Activated naive CD8-positive, alpha-beta T cell (primary cell): Measurements from ENCODE around the gene CABYR.
A peak's percentile ranks its signal among the peaks of the same experiment; 100 is the strongest.

Experiments used
- H3K27ac Mint-ChIP-seq: one replicate; pipeline ENCODE4 v1.8.0; 2021; ENCODE audit warnings: mixed read lengths
- H3K27me3 Mint-ChIP-seq: one replicate; pipeline ENCODE4 v1.8.0; 2021; ENCODE audit warnings: mixed read lengths
- H3K36me3 Mint-ChIP-seq: one replicate; pipeline ENCODE4 v1.8.0; 2021; ENCODE audit warnings: mixed read lengths
- H3K4me1 Mint-ChIP-seq: one replicate; pipeline ENCODE4 v1.8.0; 2021; ENCODE audit warnings: low read depth, mixed read lengths
- H3K4me3 Mint-ChIP-seq: one replicate; pipeline ENCODE4 v1.8.0; 2021; ENCODE audit warnings: mild to moderate bottlenecking, mixed read lengths
- H3K9me3 Mint-ChIP-seq: one replicate; pipeline ENCODE4 v1.8.0; 2021; ENCODE audit warnings: low read depth, mixed read lengths

Gene CABYR

GRCh38 chr18:24138789-24139616 is at the start of gene CABYR:
CABYR (plus strand) TSS chr18:24139062; CDS start chr18:24143115, 4,053 bp downstream.
- Mint-ChIP-seq H3K9me3 (no peaks in the 10 kb centered on the region), H3K27me3 (peaks cover 8% of the 10 kb centered on the region), H3K36me3 (peaks cover 2% of the 10 kb centered on the region), H3K4me1 (peaks cover 21% of the 10 kb centered on the region), H3K27ac (peak within 1 kb of the TSS; percentile 7), H3K4me3 (peak within 1 kb of the TSS; percentile 90)

GRCh38 chr18:24089076-24089475 is 49.8 kb upstream of the CABYR start:
- Mint-ChIP-seq H3K4me1 (peaks cover 25% of the 10 kb centered on the region), H3K27me3 (no peaks in the 10 kb centered on the region), H3K27ac (no peak overlapping the region), H3K9me3 (no peaks in the 10 kb centered on the region), H3K4me3 (no peak overlapping the region), H3K36me3 (peaks cover 23% of the 10 kb centered on the region)

GRCh38 chr18:24089515-24090337 is 49.1 kb upstream of the CABYR start:
- no peaks in the 10 kb centered on the region for H3K27me3 Mint-ChIP-seq
- peaks cover 27% of the 10 kb centered on the region for H3K36me3 Mint-ChIP-seq
- no peak overlapping the region for H3K27ac Mint-ChIP-seq
- H3K9me3 Mint-ChIP-seq: no peaks in the 10 kb centered on the region
- no peak overlapping the region for H3K4me3 Mint-ChIP-seq
- H3K4me1 Mint-ChIP-seq: peaks cover 32% of the 10 kb centered on the region

GRCh38 chr18:24090876-24091275 is 48.0 kb upstream of the CABYR start:
- Mint-ChIP-seq H3K36me3 (peaks cover 35% of the 10 kb centered on the region), H3K9me3 (no peaks in the 10 kb centered on the region), H3K27me3 (no peaks in the 10 kb centered on the region), H3K4me1 (peaks cover 33% of the 10 kb centered on the region), H3K27ac (no peak overlapping the region), H3K4me3 (no peak overlapping the region)

GRCh38 chr18:24094561-24094960 is 44.3 kb upstream of the CABYR start:
- H3K4me1 Mint-ChIP-seq: peaks cover 20% of the 10 kb centered on the region
- no peaks in the 10 kb centered on the region for H3K27me3 Mint-ChIP-seq
- H3K36me3 Mint-ChIP-seq: peaks cover 40% of the 10 kb centered on the region
- H3K27ac Mint-ChIP-seq: no peak overlapping the region
- H3K9me3 Mint-ChIP-seq: no peaks in the 10 kb centered on the region
- H3K4me3 Mint-ChIP-seq: no peak overlapping the region

- H3K4me1 Mint-ChIP-seq: peaks cover 19% of the 10 kb centered on the region
- H3K27ac Mint-ChIP-seq: no peak overlapping the region
- no peaks in the 10 kb centered on the region for H3K27me3 Mint-ChIP-seq
- H3K36me3 Mint-ChIP-seq: peaks cover 38% of the 10 kb centered on the region
- no peak overlapping the region for H3K4me3 Mint-ChIP-seq
- no peaks in the 10 kb centered on the region for H3K9me3 Mint-ChIP-seq
Observed at GRCh38 chr18:24095976-24096375, 42.9 kb upstream of the CABYR start.

GRCh38 chr18:24103320-24104021 is 35.4 kb upstream of the CABYR start:
- H3K4me1 Mint-ChIP-seq: peaks cover 10% of the 10 kb centered on the region
- peaks cover 9% of the 10 kb centered on the region for H3K36me3 Mint-ChIP-seq
- no peaks in the 10 kb centered on the region for H3K9me3 Mint-ChIP-seq
- H3K27me3 Mint-ChIP-seq: no peaks in the 10 kb centered on the region
- no peak overlapping the region for H3K27ac Mint-ChIP-seq
- no peak overlapping the region for H3K4me3 Mint-ChIP-seq

GRCh38 chr18:24104486-24104885 is 34.4 kb upstream of the CABYR start:
- no peaks in the 10 kb centered on the region for H3K27me3 Mint-ChIP-seq
- H3K9me3 Mint-ChIP-seq: no peaks in the 10 kb centered on the region
- H3K36me3 Mint-ChIP-seq: peaks cover 9% of the 10 kb centered on the region
- peaks cover 10% of the 10 kb centered on the region for H3K4me1 Mint-ChIP-seq
- no peak overlapping the region for H3K4me3 Mint-ChIP-seq
- no peak overlapping the region for H3K27ac Mint-ChIP-seq

GRCh38 chr18:24108641-24109040 is 30.2 kb upstream of the CABYR start:
- peaks cover 7% of the 10 kb centered on the region for H3K36me3 Mint-ChIP-seq
- no peaks in the 10 kb centered on the region for H3K27me3 Mint-ChIP-seq
- peak overlapping the region; percentile 50 for H3K27ac Mint-ChIP-seq
- no peak overlapping the region for H3K4me3 Mint-ChIP-seq
- no peaks in the 10 kb centered on the region for H3K9me3 Mint-ChIP-seq
- peaks cover 12% of the 10 kb centered on the region for H3K4me1 Mint-ChIP-seq

GRCh38 chr18:24111936-24112335 is 26.9 kb upstream of the CABYR start:
- Mint-ChIP-seq H3K4me3 (no peak overlapping the region), H3K36me3 (peaks cover 6% of the 10 kb centered on the region), H3K9me3 (no peaks in the 10 kb centered on the region), H3K27me3 (no peaks in the 10 kb centered on the region), H3K4me1 (peaks cover 29% of the 10 kb centered on the region), H3K27ac (peak overlapping the region; percentile 34)

- no peaks in the 10 kb centered on the region for H3K9me3 Mint-ChIP-seq
- H3K4me1 Mint-ChIP-seq: peaks cover 26% of the 10 kb centered on the region
- peaks cover 4% of the 10 kb centered on the region for H3K36me3 Mint-ChIP-seq
- no peak overlapping the region for H3K4me3 Mint-ChIP-seq
- H3K27ac Mint-ChIP-seq: peak overlapping the region; percentile 51
- no peaks in the 10 kb centered on the region for H3K27me3 Mint-ChIP-seq
Observed at GRCh38 chr18:24112464-24112863, 26.4 kb upstream of the CABYR start.

GRCh38 chr18:24112874-24113615 is 25.8 kb upstream of the CABYR start:
- H3K27ac Mint-ChIP-seq: peak overlapping the region; percentile 51
- peaks cover 3% of the 10 kb centered on the region for H3K36me3 Mint-ChIP-seq
- no peak overlapping the region for H3K4me3 Mint-ChIP-seq
- H3K9me3 Mint-ChIP-seq: no peaks in the 10 kb centered on the region
- peaks cover 26% of the 10 kb centered on the region for H3K4me1 Mint-ChIP-seq
- H3K27me3 Mint-ChIP-seq: no peaks in the 10 kb centered on the region

GRCh38 chr18:24114924-24115549 is 23.8 kb upstream of the CABYR start:
- Mint-ChIP-seq H3K27me3 (no peaks in the 10 kb centered on the region), H3K4me3 (no peak overlapping the region), H3K9me3 (no peaks in the 10 kb centered on the region), H3K27ac (peak overlapping the region; percentile 50), H3K4me1 (peaks cover 31% of the 10 kb centered on the region), H3K36me3 (peaks cover 3% of the 10 kb centered on the region)

- H3K27ac Mint-ChIP-seq: peak overlapping the region; percentile 50
- H3K27me3 Mint-ChIP-seq: no peaks in the 10 kb centered on the region
- H3K36me3 Mint-ChIP-seq: peaks cover 5% of the 10 kb centered on the region
- H3K4me3 Mint-ChIP-seq: no peak overlapping the region
- peaks cover 31% of the 10 kb centered on the region for H3K4me1 Mint-ChIP-seq
- H3K9me3 Mint-ChIP-seq: no peaks in the 10 kb centered on the region
Observed at GRCh38 chr18:24115628-24116027, 23.2 kb upstream of the CABYR start.
